ENCODE measurements around the gene HMGB3. TPM values are rescaled to one million over a fixed set of nuclear protein-coding genes. Genes with fewer than 3 reads are reported as not detected.

Gene HMGB3
- total and polyA plus RNA-seq, 7 experiments from 2014 or later: 0.29 to 23.5 (median 0.60) TPM

- Mint-ChIP-seq H3K27me3 (peaks cover 0 to 5% (median 0%) of the 10 kb centered on the region in 5 donors), H3K4me3 (no peak overlapping the region), H3K4me1 (no peaks in the 10 kb centered on the region), H3K9me3 (peaks cover 0 to 5% (median 0%) of the 10 kb centered on the region in 11 donors), H3K36me3 (no peaks in the 10 kb centered on the region), H3K27ac (no peak overlapping the region)
- ATAC-seq (no peak), DNase-seq (no peak)
- intact Hi-C loops (cut with micrococcal nuclease): no loop called here
- Histone ChIP-seq H3K27me3 (ENCODE audit: control insufficient read depth in 2 of 2, insufficient read depth in 2 of 2, low read length in 2 of 2) (no peaks in the 10 kb centered on the region), H3K9me3 (ENCODE audit: control insufficient read depth in 2 of 3, low read length in 3 of 3) (no peaks in the 10 kb centered on the region), H3K4me1 (ENCODE audit: control insufficient read depth in 2 of 2, insufficient read depth in 2 of 2, low read length in 2 of 2) (no peaks in the 10 kb centered on the region), H3K4me3 (ENCODE audit: low read length) (no peak overlapping the region), H3K27ac (ENCODE audit: low read depth, low read length) (no peak overlapping the region), H3K36me3 (ENCODE audit: control insufficient read depth in 2 of 3, insufficient read depth in 3 of 3, low read length in 3 of 3) (no peaks in the 10 kb centered on the region)
- CTCF ChIA-PET: no interaction called here
- POLR2A ChIA-PET: no interaction called here
These were observed 56.2 kb downstream of the HMGB3 start for GRCh38 chrX:151039351-151039750.

Other genes starting within 250 kb of the HMGB3 start
- gene CD99L2, start 84.7 kb upstream of the HMGB3 start, total RNA-seq: 10 to 100 TPM; 14.3 to 20.4 (median 15.6) TPM
- gene CD99L2, start 84.7 kb upstream of the HMGB3 start, polyA plus RNA-seq: 10 to 100 TPM; 16.2 to 16.7 TPM
- gene GPR50, start 193.2 kb downstream of the HMGB3 start, total RNA-seq: not detected
- not detected for gene GPR50, start 193.2 kb downstream of the HMGB3 start, polyA plus RNA-seq

Data from naive thymus-derived CD4-positive, alpha-beta T cell (primary cell).